ENCODE results near the gene TENM4.

- TF ChIP-seq CTCF (IDR thresholded peaks at IDR 0.05; ENCODE audit: low read depth, low read length, poor library complexity, severe bottlenecking) (no peak), EZH2phosphoT487 (IDR thresholded peaks at IDR 0.05; ENCODE audit: borderline replicate concordance, low read length) (no peak)
Measured at GRCh38 chr11:79098146-79098545, 342.7 kb downstream of the TENM4 start.

Data from DOHH2 (cell line).